H1 (cell line): Measurements from ENCODE around the gene PQBP1. TPM values are rescaled to one million over a fixed set of nuclear protein-coding genes. Genes with fewer than 3 reads are reported as not detected.

Experiments
- ATF2 ChIP-seq: IDR thresholded peaks from 2 replicates; pipeline ENCODE4 v1.6.1; 2012; ENCODE audit warnings: low read length, inconsistent platforms
- BACH1 ChIP-seq: IDR thresholded peaks from 2 replicates; pipeline ENCODE4 v1.6.1; 2012; ENCODE audit warnings: low read length, improper control_type of control experiment
- CHD2 ChIP-seq: IDR thresholded peaks from 2 replicates; pipeline ENCODE4 v1.6.1; 2012; ENCODE audit warnings: low read length, improper control_type of control experiment
- CREB1 ChIP-seq: IDR thresholded peaks from 2 replicates; pipeline ENCODE4 v1.6.1; 2012; ENCODE audit warnings: inconsistent platforms
- CTBP2 ChIP-seq: IDR thresholded peaks from 2 replicates; pipeline ENCODE4 v1.7.0; 2011; ENCODE audit warnings: borderline replicate concordance, mild to moderate bottlenecking, moderate library complexity, mixed read lengths, low read length; ENCODE audit not compliant: insufficient read depth, insufficient read length
- CTCF ChIP-seq, 3 experiments: IDR thresholded peaks; 1 replicate in 2 of 3; 2 replicates in 1 of 3; pipeline versions ENCODE4 v1.5.1 to v1.6.1; 2011; ENCODE audit warnings: low read length in 3 of 3, mild to moderate bottlenecking in 3 of 3, inconsistent platforms in 2 of 3, low read depth in 1 of 3, moderate library complexity in 1 of 3; ENCODE audit not compliant: insufficient read depth in 1 of 3; ENCODE audit errors: control extremely low read depth in 1 of 3
- GABPA ChIP-seq: IDR thresholded peaks from 2 replicates; pipeline ENCODE4 v1.6.1; 2011; ENCODE audit warnings: mild to moderate bottlenecking, low read length, moderate library complexity, borderline replicate concordance; ENCODE audit not compliant: insufficient read depth
- JUN ChIP-seq: IDR thresholded peaks from 2 replicates; pipeline ENCODE4 v1.6.1; 2011; ENCODE audit warnings: low read depth, mild to moderate bottlenecking, improper control_type of control experiment, low read length
- MAFK ChIP-seq: IDR thresholded peaks from 2 replicates; pipeline ENCODE4 v1.6.1; 2012; ENCODE audit warnings: low read depth, mild to moderate bottlenecking, improper control_type of control experiment, low read length
- POLR2A ChIP-seq, 2 experiments: IDR thresholded peaks; 1 replicate in 1 of 2; 2 replicates in 1 of 2; pipeline ENCODE4 v1.6.1; 2011; ENCODE audit warnings: low read depth in 2 of 2, low read length in 2 of 2, mild to moderate bottlenecking in 2 of 2; ENCODE audit errors: control extremely low read depth in 1 of 2
- POU5F1 ChIP-seq: IDR thresholded peaks from 2 replicates; pipeline ENCODE4 v1.6.1; 2011; ENCODE audit warnings: low read depth, mild to moderate bottlenecking, low read length, moderate library complexity
- RBBP5 ChIP-seq: IDR thresholded peaks from 2 replicates; pipeline ENCODE4 v1.7.1; 2012; ENCODE audit warnings: low read depth, mild to moderate bottlenecking, inconsistent platforms, low read length, moderate library complexity, borderline replicate concordance
- SIN3A ChIP-seq, 2 experiments: IDR thresholded peaks in 1 of 2; conservative IDR thresholded peaks in 1 of 2; 2 replicates each; pipeline ENCODE4 v1.6.1; 2011 to 2012; ENCODE audit warnings: low read length in 2 of 2, improper control_type of control experiment in 1 of 2, low read depth in 1 of 2, mild to moderate bottlenecking in 1 of 2
- SP2 ChIP-seq: IDR thresholded peaks from 2 replicates; pipeline ENCODE4 v1.6.1; 2012; ENCODE audit warnings: mild to moderate bottlenecking, low read length, inconsistent platforms
- SRF ChIP-seq: IDR thresholded peaks from 2 replicates; pipeline ENCODE4 v1.6.1; 2011; ENCODE audit warnings: mild to moderate bottlenecking, low read depth, low read length, moderate library complexity
- SUZ12 ChIP-seq: fragments of 200-600 bp; sonication (generic); IDR thresholded peaks from 2 replicates; pipeline ENCODE4 v1.6.1; 2012; ENCODE audit warnings: mild to moderate bottlenecking, inconsistent platforms, low read length, moderate library complexity, mixed read lengths
- TBP ChIP-seq: IDR thresholded peaks from 2 replicates; pipeline ENCODE4 v1.6.1; 2011; ENCODE audit warnings: low read depth, low read length, improper control_type of control experiment
- TCF12 ChIP-seq: IDR thresholded peaks from 2 replicates; pipeline ENCODE4 v1.6.1; 2011; ENCODE audit warnings: low read depth, mild to moderate bottlenecking, low read length
- YY1 ChIP-seq: IDR thresholded peaks from 2 replicates; pipeline ENCODE4 v1.6.1; 2011; ENCODE audit warnings: low read depth, mild to moderate bottlenecking, low read length
- polyA plus RNA-seq, 7 experiments: library from polyadenylated mRNA; depleted of rRNA in 3 of 7; stranded (reverse) in 5 of 7; unstranded in 2 of 7; fragments of >200 nt in 5 of 7; fragments of 200-250 nt in 2 of 7; gene quantifications; 1 replicate in 5 of 7; 2 replicates in 1 of 7; 4 replicates in 1 of 7; pipeline versions ENCODE4 v1.2.1 to v1.2.3, GENCODE V29; 2011 to 2013; ENCODE audit warnings: missing spikeins in 2 of 7, mixed read lengths in 2 of 7
- total RNA-seq: library from RNA; stranded (reverse); fragmentation: NEBNext Ultra II Directional; extraction: Animal tissue kit (Norgen Biotek cat#: 25700); gene quantifications from 2 replicates; pipeline ENCODE4 v1.2.1, GENCODE V29; 2021
- TF ChIP-seq, protein P1 (sequence below): IDR thresholded peaks from 2 replicates; pipeline ENCODE4 v1.6.1; 2011; ENCODE audit warnings: low read length, improper control_type of control experiment

PQBP1 gene
- total and polyA plus RNA-seq, 2 of the 8 experiments (the other 6 are each of a cell fraction or from before 2014, with no cell fraction given): 91.7 to 95.9 TPM

- TF ChIP-seq SP2: no peak
- TF ChIP-seq SIN3A (conservative IDR thresholded peaks at IDR 0.05 in 1 of 2, IDR thresholded peaks at IDR 0.05 in 1 of 2; ENCODE audit: low read depth in 1 of 2, low read length in 2 of 2): no peak
- TF ChIP-seq POU5F1: no peak
- no peak for TF ChIP-seq RBBP5
- TF ChIP-seq, protein P1, sequence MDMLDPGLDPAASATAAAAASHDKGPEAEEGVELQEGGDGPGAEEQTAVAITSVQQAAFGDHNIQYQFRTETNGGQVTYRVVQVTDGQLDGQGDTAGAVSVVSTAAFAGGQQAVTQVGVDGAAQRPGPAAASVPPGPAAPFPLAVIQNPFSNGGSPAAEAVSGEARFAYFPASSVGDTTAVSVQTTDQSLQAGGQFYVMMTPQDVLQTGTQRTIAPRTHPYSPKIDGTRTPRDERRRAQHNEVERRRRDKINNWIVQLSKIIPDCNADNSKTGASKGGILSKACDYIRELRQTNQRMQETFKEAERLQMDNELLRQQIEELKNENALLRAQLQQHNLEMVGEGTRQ: no peak
- peak; percentile 80; the same call in 1 of the 2 replicates for TF ChIP-seq GABPA
- TF ChIP-seq CREB1: peak; percentile 85
- TF ChIP-seq CTCF (IDR thresholded peaks at IDR 0.05; ENCODE audit: control extremely low read depth in 1 of 3, insufficient read depth in 1 of 3, low read depth in 1 of 3, low read length in 3 of 3): no peak
- no peak for TF ChIP-seq POLR2A (IDR thresholded peaks at IDR 0.05; ENCODE audit: control extremely low read depth in 1 of 2, low read depth in 2 of 2, low read length in 2 of 2)
- TF ChIP-seq CTBP2: no peak
- no peak; the same call in 1 of the 2 replicates for TF ChIP-seq ATF2
- TF ChIP-seq TCF12: 0 out of 2 replicates have a peak, but pooled peaks have one; percentile 4
- TF ChIP-seq JUN: no peak
- TF ChIP-seq YY1: peak; percentile 70
- TF ChIP-seq SRF: no peak
- TF ChIP-seq TBP: no peak
- TF ChIP-seq CHD2: no peak
- TF ChIP-seq BACH1: no peak
- TF ChIP-seq MAFK: no peak
- no peak for TF ChIP-seq SUZ12
Observed at GRCh38 chrX:48911412-48912182, 13.9 kb downstream of the PQBP1 start, which contains the start of gene SLC35A2 (continued).
